ENCODE data around the gene COPG2.
"Not testable (repeated sequence)": the region's sequence is repeated elsewhere in the genome, so short reads cannot be mapped to it uniquely, and the experiment has no call there.

The COPG2 gene

GRCh38 chr7:130559184-130559583, 109.4 kb downstream of the COPG2 start:
- no peak for DNase-seq

- DNase-seq: no peak
Measured at GRCh38 chr7:130554481-130554880, 114.1 kb downstream of the COPG2 start.

- DNase-seq: no peak
Measured at GRCh38 chr7:130553398-130554029, 115.0 kb downstream of the COPG2 start.

GRCh38 chr7:130544356-130544755, 124.2 kb downstream of the COPG2 start:
- no peak for DNase-seq

GRCh38 chr7:130543487-130544010, 125.0 kb downstream of the COPG2 start:
- DNase-seq: no peak

GRCh38 chr7:130542297-130542696, 126.3 kb downstream of the COPG2 start:
- not testable (repeated sequence) for DNase-seq

GRCh38 chr7:130541287-130541686, 127.3 kb downstream of the COPG2 start:
- DNase-seq: not testable (repeated sequence)

- not testable (repeated sequence) for DNase-seq
Measured at GRCh38 chr7:130537894-130538293, 130.7 kb downstream of the COPG2 start.

GRCh38 chr7:130529417-130529816, 139.1 kb downstream of the COPG2 start:
- DNase-seq: no peak

- not testable (repeated sequence) for DNase-seq
Measured at GRCh38 chr7:130527752-130528355, 140.7 kb downstream of the COPG2 start.

GRCh38 chr7:130524628-130525027, 143.9 kb downstream of the COPG2 start:
- DNase-seq: no peak

GRCh38 chr7:130523519-130524125, 144.9 kb downstream of the COPG2 start:
- DNase-seq: not testable (repeated sequence)

- no peak for DNase-seq
Measured at GRCh38 chr7:130521258-130521951, 147.1 kb downstream of the COPG2 start.

GRCh38 chr7:130515315-130516040, 153.1 kb downstream of the COPG2 start:
- DNase-seq: no peak

GRCh38 chr7:130513447-130513846, 155.1 kb downstream of the COPG2 start:
- no peak for DNase-seq

GRCh38 chr7:130512038-130512437, 156.5 kb downstream of the COPG2 start:
- not testable (repeated sequence) for DNase-seq

- DNase-seq: no peak
Measured at GRCh38 chr7:130506358-130506757, 162.2 kb downstream of the COPG2 start.

GRCh38 chr7:130505753-130506152, 162.8 kb downstream of the COPG2 start:
- DNase-seq: no peak

GRCh38 chr7:130500910-130501309, 167.6 kb downstream of the COPG2 start:
- DNase-seq: no peak

- no peak for DNase-seq
Measured at GRCh38 chr7:130500463-130500862, 168.1 kb downstream of the COPG2 start.

- peak; percentile 58 for DNase-seq
Measured at GRCh38 chr7:130494431-130494858, 174.1 kb downstream of the COPG2 start.

GRCh38 chr7:130493275-130493873, 175.2 kb downstream of the COPG2 start:
- DNase-seq: peak; percentile 13
